NT2/D1 (cell line): ENCODE measurements around the gene ZNF77.

Experiments
- SUZ12 ChIP-seq: IDR thresholded peaks from 2 replicates; pipeline ENCODE4 v1.6.1; 2011; ENCODE audit not compliant: insufficient read length, insufficient read depth; ENCODE audit errors: extremely low read depth
- YY1 ChIP-seq: IDR thresholded peaks from 2 replicates; pipeline ENCODE4 v1.6.1; 2011; ENCODE audit not compliant: insufficient read length, insufficient read depth
- ZNF274 ChIP-seq: IDR thresholded peaks from 2 replicates; pipeline ENCODE4 v1.6.1; 2011; ENCODE audit warnings: mild to moderate bottlenecking, low read depth, low read length

GRCh38 chr19:2989236-2989946 is 44.6 kb upstream of the ZNF77 start:
- TF ChIP-seq SUZ12 (no peak), ZNF274 (no peak), YY1 (no peak)
